IPS DF 6.9 (cell line): ENCODE results near the gene SH3BP5L.
"Not testable (repeated sequence)": the region's sequence is repeated elsewhere in the genome, so short reads cannot be mapped to it uniquely, and the experiment has no call there.

ENCODE experiments used
- DNase-seq: peaks from one replicate; pipeline ENCODE4 v3.0.0-alpha.2; 2013; ENCODE audit warnings: low read depth, low spot score
- H3K27ac ChIP-seq: one replicate; pipeline ENCODE4 v1.5.1; 2013; ENCODE audit warnings: low read length, control low read depth
- H3K27me3 ChIP-seq: 2 replicates; pipeline ENCODE4 v1.6.1; 2013; ENCODE audit warnings: mild to moderate bottlenecking, low read length; ENCODE audit not compliant: control insufficient read depth, insufficient read depth
- H3K36me3 ChIP-seq: 2 replicates; pipeline ENCODE4 v1.6.1; 2013; ENCODE audit warnings: low read length; ENCODE audit not compliant: control insufficient read depth, insufficient read depth
- H3K4me1 ChIP-seq: 2 replicates; pipeline ENCODE4 v1.6.1; 2013; ENCODE audit warnings: low read length; ENCODE audit not compliant: control insufficient read depth, insufficient read depth
- H3K4me3 ChIP-seq: 2 replicates; pipeline ENCODE4 v1.5.1; 2013; ENCODE audit warnings: mild to moderate bottlenecking, low read length
- H3K9me3 ChIP-seq: 2 replicates; pipeline ENCODE4 v1.6.1; 2013; ENCODE audit warnings: low read length, inconsistent platforms; ENCODE audit not compliant: control insufficient read depth, insufficient read depth
- WGBS: extraction: QIAGEN DNeasy Blood & Tissue Kit; methylation state at CpG from one replicate; pipeline ENCODE4 v1.1.7; 2013; ENCODE audit warnings: mixed read lengths, missing lambda C conversion rate; ENCODE audit not compliant: insufficient read length, insufficient coverage; 5-methylcytosine and 5-hydroxymethylcytosine counted together

SH3BP5L gene

GRCh38 chr1:248792342-248792741 lies 33.4 kb downstream of the SH3BP5L start:
- Histone ChIP-seq H3K27me3 (no peaks in the 10 kb centered on the region), H3K9me3 (peaks cover 5% of the 10 kb centered on the region), H3K4me1 (no peaks in the 10 kb centered on the region), H3K36me3 (no peaks in the 10 kb centered on the region), H3K27ac (no peak overlapping the region), H3K4me3 (no peak overlapping the region)
- no peak for DNase-seq
- no CpG with 5 or more reads among the region's 5 CpGs for WGBS

- H3K4me1 ChIP-seq: no peaks in the 10 kb centered on the region
- H3K27ac ChIP-seq: no peak overlapping the region
- H3K9me3 ChIP-seq: peaks cover 6% of the 10 kb centered on the region
- WGBS: no CpG with 5 or more reads among the region's 4 CpGs
- no peaks in the 10 kb centered on the region for H3K27me3 ChIP-seq
- no peaks in the 10 kb centered on the region for H3K36me3 ChIP-seq
- no peak overlapping the region for H3K4me3 ChIP-seq
- DNase-seq: no peak
Measured at GRCh38 chr1:248791010-248791409, 34.7 kb downstream of the SH3BP5L start.

DNA sequence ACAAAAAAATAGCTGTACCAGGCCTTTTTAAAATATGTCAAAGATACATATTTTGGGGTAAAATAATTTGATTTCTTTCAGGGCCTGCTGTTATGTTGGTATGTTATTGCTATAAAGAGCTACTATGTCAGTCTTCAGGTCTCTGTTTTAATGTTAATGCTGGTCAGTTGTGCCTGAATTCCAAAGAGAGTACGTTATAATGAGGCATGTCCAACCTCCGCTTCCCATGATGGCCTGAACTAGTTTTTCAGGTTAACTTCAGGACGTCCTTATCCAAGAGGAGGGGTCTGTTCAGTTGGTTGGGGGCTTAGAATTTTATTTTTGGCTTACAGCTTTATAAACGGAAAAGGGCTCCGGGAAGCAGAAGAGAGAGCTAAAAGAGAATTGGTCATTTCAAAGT lies 35.3 kb downstream of the SH3BP5L start:
- no peaks in the 10 kb centered on the region for H3K4me1 ChIP-seq

GRCh38 chr1:248789337-248789736 lies 36.4 kb downstream of the SH3BP5L start:
- H3K27me3 ChIP-seq, H3K36me3 ChIP-seq, H3K4me3 ChIP-seq, H3K9me3 ChIP-seq, H3K27ac ChIP-seq, DNase-seq, H3K4me1 ChIP-seq: not testable (repeated sequence)
- WGBS: no CpG with 5 or more reads among the region's 2 CpGs

More for the DNA sequence above, 35.3 kb downstream of the SH3BP5L start:
- H3K4me3 ChIP-seq: no peak overlapping the region
- DNase-seq: no peak
- H3K36me3 ChIP-seq: no peaks in the 10 kb centered on the region
- no CpG with 5 or more reads among the region's 5 CpGs for WGBS
- H3K27me3 ChIP-seq: no peaks in the 10 kb centered on the region
- no peak overlapping the region for H3K27ac ChIP-seq
- H3K9me3 ChIP-seq: peaks cover 6% of the 10 kb centered on the region

GRCh38 chr1:248788327-248788726 lies 37.4 kb downstream of the SH3BP5L start:
- no peak overlapping the region for H3K4me3 ChIP-seq
- H3K36me3 ChIP-seq: no peaks in the 10 kb centered on the region
- DNase-seq: no peak
- H3K27ac ChIP-seq: no peak overlapping the region
- H3K4me1 ChIP-seq: no peaks in the 10 kb centered on the region
- no CpG with 5 or more reads among the region's 3 CpGs for WGBS
- peaks cover 12% of the 10 kb centered on the region for H3K9me3 ChIP-seq
- H3K27me3 ChIP-seq: no peaks in the 10 kb centered on the region

GRCh38 chr1:248787430-248787829 lies 38.3 kb downstream of the SH3BP5L start:
- H3K4me1 ChIP-seq: no peaks in the 10 kb centered on the region

DNA sequence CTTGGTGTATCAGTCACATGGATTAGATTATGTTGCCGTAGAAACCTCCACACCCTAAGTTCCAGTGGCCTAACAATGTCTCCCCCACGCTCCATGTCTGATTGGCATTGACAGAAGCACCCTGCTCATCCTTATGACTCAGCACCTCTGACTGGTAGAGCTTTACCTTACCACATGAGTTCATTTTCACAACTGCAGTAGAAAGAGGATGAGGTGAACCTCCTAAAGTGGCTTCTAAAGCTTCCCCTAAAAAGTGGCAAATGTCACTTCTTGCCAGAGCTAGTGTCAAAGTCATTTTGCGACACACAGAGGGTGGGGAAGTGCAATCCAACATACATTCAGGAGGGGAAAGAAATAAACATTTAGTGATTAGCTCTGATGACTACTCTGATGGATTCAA lies 39.6 kb downstream of the SH3BP5L start:
- no peaks in the 10 kb centered on the region for H3K36me3 ChIP-seq
- no peak overlapping the region for H3K4me3 ChIP-seq
- H3K27ac ChIP-seq: no peak overlapping the region
- H3K27me3 ChIP-seq: no peaks in the 10 kb centered on the region
- H3K9me3 ChIP-seq: peaks cover 14% of the 10 kb centered on the region
- no peak for DNase-seq
- no peaks in the 10 kb centered on the region for H3K4me1 ChIP-seq
- WGBS: no CpG with 5 or more reads among the region's 3 CpGs

More at GRCh38 chr1:248787430-248787829, 38.3 kb downstream of the SH3BP5L start:
- no peak overlapping the region for H3K4me3 ChIP-seq
- no peaks in the 10 kb centered on the region for H3K36me3 ChIP-seq
- peaks cover 10% of the 10 kb centered on the region for H3K9me3 ChIP-seq
- no peak for DNase-seq
- no peaks in the 10 kb centered on the region for H3K27me3 ChIP-seq
- H3K27ac ChIP-seq: no peak overlapping the region
- WGBS: no CpG with 5 or more reads among the region's 4 CpGs

DNA sequence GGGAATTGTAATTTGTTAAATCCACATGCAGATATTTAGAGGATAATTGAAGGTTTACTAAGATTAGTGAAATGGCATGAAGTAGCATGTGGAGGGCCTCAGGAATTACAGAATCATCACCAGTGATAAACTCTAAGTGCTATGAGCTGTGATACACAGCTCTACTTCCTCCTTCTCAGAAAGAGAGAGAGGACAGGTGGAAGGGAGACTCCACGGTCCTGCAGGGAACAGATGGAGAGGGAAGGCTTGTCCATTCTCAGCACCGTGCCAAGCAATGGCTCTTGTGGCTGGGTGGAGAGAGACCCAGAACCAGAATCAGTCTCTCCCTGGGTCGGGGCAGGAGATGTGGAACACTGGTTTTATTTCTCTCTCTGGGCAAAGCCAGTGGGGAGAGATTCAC lies 42.3 kb downstream of the SH3BP5L start:
- Histone ChIP-seq H3K27me3 (no peaks in the 10 kb centered on the region), H3K4me3 (no peak overlapping the region), H3K9me3 (peaks cover 17% of the 10 kb centered on the region), H3K27ac (no peak overlapping the region), H3K4me1 (no peaks in the 10 kb centered on the region), H3K36me3 (no peaks in the 10 kb centered on the region)
- DNase-seq: no peak
- WGBS: no CpG with 5 or more reads among the region's 3 CpGs

DNA sequence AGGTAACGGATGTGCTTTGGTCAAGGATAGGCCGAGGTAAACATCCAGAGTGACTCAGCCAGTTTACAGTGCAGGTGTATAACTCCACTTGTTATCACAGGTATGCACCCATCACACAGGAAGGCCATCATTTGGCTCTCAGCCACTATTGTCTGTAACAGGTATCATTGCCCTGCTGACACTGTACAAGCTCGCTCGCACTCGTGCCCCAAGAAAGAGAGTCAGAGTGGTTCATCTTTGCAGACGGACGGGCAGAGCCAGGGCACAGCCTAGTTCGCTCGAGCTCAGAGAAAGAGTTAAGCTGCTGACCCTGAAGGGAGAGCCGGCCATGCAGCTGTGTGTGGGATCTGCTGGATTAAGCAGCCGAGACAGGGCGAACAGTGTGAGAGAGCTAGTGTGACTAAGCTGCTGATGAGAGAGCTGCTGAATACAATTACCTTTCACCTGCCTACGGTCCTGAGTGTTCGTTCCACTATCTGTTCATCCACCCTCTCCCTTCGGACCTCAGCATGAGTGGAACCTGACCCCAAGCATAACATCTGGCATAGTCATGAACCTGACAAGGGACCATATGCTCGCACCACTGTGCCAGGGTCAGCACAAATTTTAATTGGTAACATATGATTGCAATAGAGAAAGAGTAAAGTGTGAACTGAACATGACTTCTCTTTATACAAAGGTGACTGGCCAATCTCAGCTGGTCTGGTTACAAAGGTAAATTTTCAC lies 43.1 kb downstream of the SH3BP5L start:
- Histone ChIP-seq H3K4me3 (no peak overlapping the region), H3K36me3 (no peaks in the 10 kb centered on the region), H3K27ac (no peak overlapping the region), H3K9me3 (peaks cover 17% of the 10 kb centered on the region), H3K4me1 (no peaks in the 10 kb centered on the region), H3K27me3 (no peaks in the 10 kb centered on the region)
- DNase-seq: no peak
- no CpG with 5 or more reads among the region's 16 CpGs for WGBS

- WGBS: no CpG with 5 or more reads among the region's 2 CpGs
- DNase-seq: no peak
- Histone ChIP-seq H3K27me3 (no peaks in the 10 kb centered on the region), H3K36me3 (no peaks in the 10 kb centered on the region), H3K4me3 (no peak overlapping the region), H3K27ac (no peak overlapping the region), H3K4me1 (no peaks in the 10 kb centered on the region), H3K9me3 (peaks cover 20% of the 10 kb centered on the region)
Measured at GRCh38 chr1:248779350-248779749, 46.4 kb downstream of the SH3BP5L start.

- Histone ChIP-seq H3K9me3 (peaks cover 20% of the 10 kb centered on the region), H3K4me3 (no peak overlapping the region), H3K27ac (no peak overlapping the region), H3K27me3 (no peaks in the 10 kb centered on the region), H3K36me3 (no peaks in the 10 kb centered on the region), H3K4me1 (no peaks in the 10 kb centered on the region)
- no CpG with 5 or more reads among the region's 2 CpGs for WGBS
- no peak for DNase-seq
Measured at GRCh38 chr1:248778906-248779305, 46.8 kb downstream of the SH3BP5L start.
